HepG2 (cell line): ENCODE data around the gene ZNF30. TPM values are rescaled to one million over a fixed set of nuclear protein-coding genes. Genes with fewer than 3 reads are reported as not detected.

Experiments used
- ELF4 ChIP-seq: sonication (generic); formaldehyde crosslinking; IDR thresholded peaks from 2 replicates; pipeline ENCODE4 v1.5.0; 2020; ENCODE audit warnings: missing genetic modification reagents, mild to moderate bottlenecking, moderate library complexity, borderline replicate concordance
- GPN1 ChIP-seq: sonication (generic); formaldehyde crosslinking; IDR thresholded peaks from 2 replicates; pipeline ENCODE4 v1.5.1; 2020; ENCODE audit warnings: missing genetic modification reagents, borderline replicate concordance
- ISL2 ChIP-seq: sonication (generic); formaldehyde crosslinking; IDR thresholded peaks from 2 replicates; pipeline ENCODE4 v1.5.0; 2020; ENCODE audit warnings: missing genetic modification reagents
- KAT8 ChIP-seq: IDR thresholded peaks from 2 replicates; pipeline ENCODE4 v1.6.1; 2016; ENCODE audit warnings: missing genetic modification reagents, missing compliant biosample characterization
- MBD4 ChIP-seq: IDR thresholded peaks from 2 replicates; pipeline ENCODE4 v1.6.1; 2012; ENCODE audit warnings: low read length, inconsistent platforms, borderline replicate concordance
- PAF1 ChIP-seq: IDR thresholded peaks from 2 replicates; pipeline ENCODE4 v1.6.1; 2016; ENCODE audit warnings: missing genetic modification reagents, missing compliant biosample characterization
- SNAI1 ChIP-seq: sonication (generic); formaldehyde crosslinking; IDR thresholded peaks from 2 replicates; pipeline ENCODE4 v1.5.0; 2020; ENCODE audit warnings: mild to moderate bottlenecking, missing genetic modification reagents, borderline replicate concordance
- SYNCRIP ChIP-seq: fragments of 200-400 bp; formaldehyde crosslinking; IDR thresholded peaks from 2 replicates; pipeline ENCODE4 v1.6.1; 2018; ENCODE audit warnings: mild to moderate bottlenecking, low read depth, low read length; ENCODE audit not compliant: insufficient read depth
- YEATS4 ChIP-seq: sonication (generic); formaldehyde crosslinking; IDR thresholded peaks from 2 replicates; pipeline ENCODE4 v1.4.0; 2020; ENCODE audit warnings: missing genetic modification reagents, borderline replicate concordance
- ZBTB21 ChIP-seq: sonication (generic); formaldehyde crosslinking; IDR thresholded peaks from 2 replicates; pipeline ENCODE4 v1.4.0; 2020; ENCODE audit warnings: missing genetic modification reagents
- ZFAT ChIP-seq: sonication (generic); formaldehyde crosslinking; conservative IDR thresholded peaks from 2 replicates; pipeline ENCODE4 v1.8.1; 2023; ENCODE audit warnings: missing genetic modification reagents, inconsistent platforms
- ZNF333 ChIP-seq: sonication (generic); formaldehyde crosslinking; IDR thresholded peaks from 2 replicates; pipeline ENCODE4 v1.4.0; 2020; ENCODE audit warnings: mild to moderate bottlenecking, missing genetic modification reagents, borderline replicate concordance
- ZNF337 ChIP-seq: sonication (generic); formaldehyde crosslinking; IDR thresholded peaks from 2 replicates; pipeline ENCODE4 v1.5.1; 2020; ENCODE audit warnings: missing genetic modification reagents, low read depth, mild to moderate bottlenecking, borderline replicate concordance
- ZNF350 ChIP-seq: sonication (generic); formaldehyde crosslinking; IDR thresholded peaks from 2 replicates; pipeline ENCODE4 v1.4.0; 2020; ENCODE audit warnings: mild to moderate bottlenecking, low read depth, missing genetic modification reagents, borderline replicate concordance
- ZNF564 ChIP-seq: sonication (generic); formaldehyde crosslinking; IDR thresholded peaks from 2 replicates; pipeline ENCODE4 v1.8.1; 2023; ENCODE audit warnings: mild to moderate bottlenecking, missing genetic modification reagents
- ZNF567 ChIP-seq: sonication (generic); formaldehyde crosslinking; IDR thresholded peaks from 2 replicates; pipeline ENCODE4 v1.8.1; 2023; ENCODE audit warnings: mild to moderate bottlenecking, missing genetic modification reagents, borderline replicate concordance
- ZNF839 ChIP-seq: sonication (generic); formaldehyde crosslinking; IDR thresholded peaks from 2 replicates; pipeline ENCODE4 v1.4.0; 2020; ENCODE audit warnings: missing genetic modification reagents, mild to moderate bottlenecking, borderline replicate concordance
- polyA plus RNA-seq, 8 experiments: library from polyadenylated mRNA; depleted of rRNA in 3 of 8; stranded (reverse) in 7 of 8; unstranded in 1 of 8; fragments of >200 nt; fragmentation: Illumina TruSeq in 4 of 8; extraction: Trizol in 4 of 8; gene quantifications; 2 replicates each; pipeline versions ENCODE4 v1.2.1 to v1.2.3, GENCODE V29; 2011 to 2016; ENCODE audit warnings: low read depth in 4 of 8, missing spikeins in 1 of 8, mixed read lengths in 1 of 8; ENCODE audit not compliant: insufficient read depth in 1 of 8
- total RNA-seq, 5 experiments: library from RNA; depleted of rRNA; stranded (reverse); fragments of >200 nt; fragmentation: Illumina TruSeq; extraction: Trizol; gene quantifications; 2 replicates each; pipeline ENCODE4 v1.2.3, GENCODE V29; 2016; ENCODE audit warnings: low read depth in 1 of 5
- TF ChIP-seq, protein P1 (sequence below): sonication (generic); formaldehyde crosslinking; IDR thresholded peaks from 2 replicates; pipeline ENCODE4 v1.8.0; 2022; ENCODE audit warnings: missing genetic modification reagents, mild to moderate bottlenecking, inconsistent platforms, borderline replicate concordance
- TF ChIP-seq, protein P2 (sequence below): sonication (generic); formaldehyde crosslinking; IDR thresholded peaks from 2 replicates; pipeline ENCODE4 v1.5.1; 2020; ENCODE audit warnings: missing genetic modification reagents, mild to moderate bottlenecking, borderline replicate concordance
- TF ChIP-seq, protein P3 (sequence below): sonication (generic); formaldehyde crosslinking; IDR thresholded peaks from 2 replicates; pipeline ENCODE4 v1.5.0; 2020; ENCODE audit warnings: mild to moderate bottlenecking, missing genetic modification reagents
- TF ChIP-seq, protein P4 (sequence below): sonication (generic); formaldehyde crosslinking; IDR thresholded peaks from 2 replicates; pipeline ENCODE4 v1.4.0; 2020; ENCODE audit warnings: missing genetic modification reagents

ZNF30 gene
- total and polyA plus RNA-seq, 2 of the 13 experiments (the other 11 are each of a cell fraction or from before 2014, with no cell fraction given) = 2.3 to 4.4 TPM

DNA sequence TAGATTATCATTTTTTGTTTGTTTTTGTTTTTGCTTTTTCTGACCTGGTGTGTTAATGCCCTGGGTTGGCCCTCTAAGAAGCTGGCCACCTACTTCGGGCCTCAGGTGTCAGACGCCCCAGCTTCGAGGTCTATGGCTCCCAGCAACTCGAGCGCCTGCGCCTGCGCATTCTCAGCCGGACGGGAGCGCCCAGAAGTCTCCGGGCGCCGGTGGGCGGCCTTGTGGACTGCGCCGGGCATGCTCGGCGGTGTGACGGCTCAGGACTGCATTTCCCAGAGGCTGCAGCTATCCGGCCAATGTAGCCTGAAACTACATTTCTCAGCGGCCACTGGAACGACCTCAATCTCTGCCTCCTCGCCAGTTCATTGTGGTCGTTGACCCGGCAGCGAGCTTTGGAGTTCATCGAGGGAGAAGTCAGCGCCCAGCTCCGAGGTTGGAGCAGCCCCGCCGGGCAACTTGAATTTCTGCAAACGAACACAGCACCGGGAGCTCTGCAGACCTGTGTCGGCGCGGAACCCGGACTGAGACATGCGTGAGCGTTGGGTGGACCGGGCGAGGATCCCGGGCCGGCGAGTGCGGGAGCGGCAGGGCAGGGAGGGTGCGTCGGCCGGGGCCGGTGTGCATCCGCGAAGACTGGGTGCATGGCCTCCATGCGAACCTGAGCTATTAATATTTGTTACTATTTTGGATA lies at the start of gene ZNF30 (continued):
- TF ChIP-seq, protein P1, sequence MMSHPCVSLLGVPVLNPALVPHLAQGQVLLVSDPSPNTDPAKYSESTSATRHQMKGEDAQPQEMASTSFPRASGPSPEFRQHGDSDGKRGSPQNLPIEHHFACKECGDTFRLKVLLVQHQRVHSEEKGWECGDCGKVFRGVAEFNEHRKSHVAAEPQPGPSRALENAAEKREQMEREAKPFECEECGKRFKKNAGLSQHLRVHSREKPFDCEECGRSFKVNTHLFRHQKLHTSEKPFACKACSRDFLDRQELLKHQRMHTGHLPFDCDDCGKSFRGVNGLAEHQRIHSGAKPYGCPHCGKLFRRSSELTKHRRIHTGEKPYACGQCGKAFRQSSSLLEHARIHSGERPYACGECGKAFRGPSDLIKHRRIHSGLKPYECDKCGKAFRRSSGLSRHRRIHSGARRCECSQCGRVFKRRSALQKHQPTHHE (CRISPR knock-in tag) = 0 out of 2 replicates have a peak, but pooled peaks have one; percentile 18
- no peak for TF ChIP-seq SYNCRIP
- TF ChIP-seq ZNF567 (CRISPR knock-in tag) = peak; percentile 65; the same call in 1 of the 2 replicates
- TF ChIP-seq, protein P2, sequence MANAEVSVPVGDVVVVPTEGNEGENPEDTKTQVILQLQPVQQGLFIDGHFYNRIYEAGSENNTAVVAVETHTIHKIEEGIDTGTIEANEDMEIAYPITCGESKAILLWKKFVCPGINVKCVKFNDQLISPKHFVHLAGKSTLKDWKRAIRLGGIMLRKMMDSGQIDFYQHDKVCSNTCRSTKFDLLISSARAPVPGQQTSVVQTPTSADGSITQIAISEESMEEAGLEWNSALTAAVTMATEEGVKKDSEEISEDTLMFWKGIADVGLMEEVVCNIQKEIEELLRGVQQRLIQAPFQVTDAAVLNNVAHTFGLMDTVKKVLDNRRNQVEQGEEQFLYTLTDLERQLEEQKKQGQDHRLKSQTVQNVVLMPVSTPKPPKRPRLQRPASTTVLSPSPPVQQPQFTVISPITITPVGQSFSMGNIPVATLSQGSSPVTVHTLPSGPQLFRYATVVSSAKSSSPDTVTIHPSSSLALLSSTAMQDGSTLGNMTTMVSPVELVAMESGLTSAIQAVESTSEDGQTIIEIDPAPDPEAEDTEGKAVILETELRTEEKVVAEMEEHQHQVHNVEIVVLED = peak; percentile 77; the same call in 1 of the 2 replicates
- peak; percentile 71; the same call in 1 of the 2 replicates for TF ChIP-seq YEATS4
- TF ChIP-seq ZBTB21 = no peak
- no peak; the same call in 1 of the 2 replicates for TF ChIP-seq ZNF333 (CRISPR knock-in tag)
- peak; percentile 84 for TF ChIP-seq ZNF564
- TF ChIP-seq ELF4 (CRISPR knock-in tag) = no peak
- no peak for TF ChIP-seq MBD4
- no peak for TF ChIP-seq ZNF337
- TF ChIP-seq, protein P3, sequence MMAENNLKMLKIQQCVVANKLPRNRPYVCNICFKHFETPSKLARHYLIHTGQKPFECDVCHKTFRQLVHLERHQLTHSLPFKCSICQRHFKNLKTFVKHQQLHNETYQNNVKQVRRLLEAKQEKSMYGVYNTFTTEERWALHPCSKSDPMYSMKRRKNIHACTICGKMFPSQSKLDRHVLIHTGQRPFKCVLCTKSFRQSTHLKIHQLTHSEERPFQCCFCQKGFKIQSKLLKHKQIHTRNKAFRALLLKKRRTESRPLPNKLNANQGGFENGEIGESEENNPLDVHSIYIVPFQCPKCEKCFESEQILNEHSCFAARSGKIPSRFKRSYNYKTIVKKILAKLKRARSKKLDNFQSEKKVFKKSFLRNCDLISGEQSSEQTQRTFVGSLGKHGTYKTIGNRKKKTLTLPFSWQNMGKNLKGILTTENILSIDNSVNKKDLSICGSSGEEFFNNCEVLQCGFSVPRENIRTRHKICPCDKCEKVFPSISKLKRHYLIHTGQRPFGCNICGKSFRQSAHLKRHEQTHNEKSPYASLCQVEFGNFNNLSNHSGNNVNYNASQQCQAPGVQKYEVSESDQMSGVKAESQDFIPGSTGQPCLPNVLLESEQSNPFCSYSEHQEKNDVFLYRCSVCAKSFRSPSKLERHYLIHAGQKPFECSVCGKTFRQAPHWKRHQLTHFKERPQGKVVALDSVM (CRISPR knock-in tag) = peak; percentile 58; the same call in 1 of the 2 replicates
- TF ChIP-seq, protein P4, sequence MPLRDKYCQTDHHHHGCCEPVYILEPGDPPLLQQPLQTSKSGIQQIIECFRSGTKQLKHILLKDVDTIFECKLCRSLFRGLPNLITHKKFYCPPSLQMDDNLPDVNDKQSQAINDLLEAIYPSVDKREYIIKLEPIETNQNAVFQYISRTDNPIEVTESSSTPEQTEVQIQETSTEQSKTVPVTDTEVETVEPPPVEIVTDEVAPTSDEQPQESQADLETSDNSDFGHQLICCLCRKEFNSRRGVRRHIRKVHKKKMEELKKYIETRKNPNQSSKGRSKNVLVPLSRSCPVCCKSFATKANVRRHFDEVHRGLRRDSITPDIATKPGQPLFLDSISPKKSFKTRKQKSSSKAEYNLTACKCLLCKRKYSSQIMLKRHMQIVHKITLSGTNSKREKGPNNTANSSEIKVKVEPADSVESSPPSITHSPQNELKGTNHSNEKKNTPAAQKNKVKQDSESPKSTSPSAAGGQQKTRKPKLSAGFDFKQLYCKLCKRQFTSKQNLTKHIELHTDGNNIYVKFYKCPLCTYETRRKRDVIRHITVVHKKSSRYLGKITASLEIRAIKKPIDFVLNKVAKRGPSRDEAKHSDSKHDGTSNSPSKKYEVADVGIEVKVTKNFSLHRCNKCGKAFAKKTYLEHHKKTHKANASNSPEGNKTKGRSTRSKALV (CRISPR knock-in tag) = peak; percentile 86
- peak; percentile 37; the same call in 1 of the 2 replicates for TF ChIP-seq SNAI1
- TF ChIP-seq ZNF350 (CRISPR knock-in tag) = peak; percentile 80
- no peak for TF ChIP-seq PAF1 (CRISPR knock-in tag)
- TF ChIP-seq ZNF839 (CRISPR knock-in tag) = no peak; the same call in 1 of the 2 replicates
- TF ChIP-seq ISL2 (CRISPR knock-in tag) = peak; percentile 44; the same call in 1 of the 2 replicates
- peak; percentile 71 for TF ChIP-seq KAT8 (CRISPR knock-in tag)
- TF ChIP-seq GPN1 (CRISPR knock-in tag) = no peak
- no peak for TF ChIP-seq ZFAT (CRISPR knock-in tag)
